T-helper 1 cell treated with Interleukin-12 subunit alpha and Interleukin-12 subunit beta and Interleukin-4 antibody, amounts not matched to agents 30 μg/mL and 1 μg/mL, for 36 hours (primary cell): ENCODE results near the gene NR5A2.

Experiments
- H3K27ac Mint-ChIP-seq: one replicate; pipeline ENCODE4 v1.8.0; 2021; ENCODE audit warnings: mild to moderate bottlenecking, mixed read lengths
- H3K27me3 Mint-ChIP-seq: one replicate; pipeline ENCODE4 v1.8.0; 2021; ENCODE audit warnings: low read depth, mixed read lengths
- H3K36me3 Mint-ChIP-seq: one replicate; pipeline ENCODE4 v1.8.0; 2021; ENCODE audit warnings: low read depth, mixed read lengths
- H3K4me1 Mint-ChIP-seq: one replicate; pipeline ENCODE4 v1.8.0; 2021; ENCODE audit warnings: low read depth, mixed read lengths
- H3K4me3 Mint-ChIP-seq: one replicate; pipeline ENCODE4 v1.8.0; 2021; ENCODE audit warnings: mild to moderate bottlenecking, moderate library complexity, mixed read lengths
- H3K9me3 Mint-ChIP-seq: one replicate; pipeline ENCODE4 v1.8.0; 2021; ENCODE audit warnings: mixed read lengths

The NR5A2 gene

DNA sequence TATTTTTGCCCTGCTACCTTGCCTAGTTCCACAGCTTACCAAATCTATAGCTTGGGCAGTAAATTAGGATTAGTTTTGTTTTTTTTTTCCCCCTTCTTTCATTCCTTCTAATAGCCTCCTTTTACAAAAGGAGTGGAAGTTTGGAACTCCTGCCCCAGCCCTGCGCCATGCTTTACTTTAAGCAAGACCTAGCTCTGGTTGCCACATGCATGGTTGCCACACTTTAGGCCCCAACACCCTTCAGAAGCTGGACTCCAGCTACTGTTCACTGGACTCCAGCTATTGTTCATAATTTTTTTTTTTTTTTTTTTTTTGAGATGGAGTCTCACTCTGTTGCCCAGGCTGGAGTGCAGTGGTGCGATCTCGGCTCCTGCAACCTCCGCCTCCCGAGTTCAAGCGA is 115.8 kb downstream of the NR5A2 start:
- Mint-ChIP-seq H3K36me3 (peaks cover 2% of the 10 kb centered on the region), H3K4me3 (no peak overlapping the region), H3K9me3 (no peaks in the 10 kb centered on the region), H3K27me3 (peaks cover 8% of the 10 kb centered on the region), H3K4me1 (peaks cover 20% of the 10 kb centered on the region), H3K27ac (no peak overlapping the region)

- Mint-ChIP-seq H3K4me3 (no peak overlapping the region), H3K27me3 (no peaks in the 10 kb centered on the region), H3K9me3 (peaks cover 3% of the 10 kb centered on the region), H3K36me3 (peaks cover 5% of the 10 kb centered on the region), H3K27ac (peak overlapping the region; percentile 34), H3K4me1 (peaks cover 34% of the 10 kb centered on the region)
Observed at GRCh38 chr1:200146100-200146499, 118.6 kb downstream of the NR5A2 start.

DNA sequence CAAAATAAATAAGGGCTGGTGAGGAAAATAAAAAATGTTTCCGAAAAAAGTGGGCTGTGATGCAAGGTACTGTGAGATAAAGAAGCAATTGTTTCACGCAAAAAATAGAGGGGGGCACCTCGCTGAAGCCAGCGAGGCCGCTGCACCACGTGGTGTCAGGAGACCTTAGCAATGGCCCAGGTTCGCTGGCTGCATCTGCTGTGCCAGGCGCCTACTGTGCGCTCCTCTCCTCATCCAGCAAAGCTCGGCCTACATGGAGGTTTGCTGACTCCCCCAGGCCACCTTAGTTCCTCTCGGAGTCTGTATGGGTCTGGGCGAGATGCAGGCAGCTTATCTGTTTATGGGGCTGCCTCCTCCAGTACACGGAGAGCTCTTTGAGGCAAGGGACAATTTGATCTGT is 119.6 kb downstream of the NR5A2 start:
- peaks cover 41% of the 10 kb centered on the region for H3K4me1 Mint-ChIP-seq
- H3K27me3 Mint-ChIP-seq = no peaks in the 10 kb centered on the region
- peaks cover 3% of the 10 kb centered on the region for H3K9me3 Mint-ChIP-seq
- no peak overlapping the region for H3K27ac Mint-ChIP-seq
- H3K36me3 Mint-ChIP-seq = peaks cover 5% of the 10 kb centered on the region
- no peak overlapping the region for H3K4me3 Mint-ChIP-seq

DNA sequence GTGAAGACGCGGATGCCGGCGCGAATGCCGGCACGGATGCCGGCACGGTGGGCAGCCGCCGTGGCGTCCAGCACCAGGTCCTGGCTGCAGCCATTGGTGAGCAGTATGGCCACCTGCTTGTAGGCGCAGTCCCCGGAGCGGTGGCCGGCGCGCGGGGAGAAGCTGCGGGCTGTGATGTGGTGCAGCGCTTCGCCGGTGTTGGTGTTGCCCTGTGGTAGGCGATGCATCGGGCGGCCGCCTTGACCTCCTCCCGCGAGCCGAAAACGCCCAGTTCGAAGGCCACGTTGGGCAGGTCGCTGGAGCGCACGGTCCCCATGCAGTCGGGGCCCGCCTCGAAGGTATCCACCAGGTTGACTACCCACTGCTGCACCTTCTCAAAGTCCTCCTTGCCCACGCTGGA is 120.2 kb downstream of the NR5A2 start:
- Mint-ChIP-seq H3K36me3 (peaks cover 5% of the 10 kb centered on the region), H3K9me3 (peaks cover 3% of the 10 kb centered on the region), H3K27ac (no peak overlapping the region), H3K4me1 (peaks cover 46% of the 10 kb centered on the region), H3K27me3 (no peaks in the 10 kb centered on the region), H3K4me3 (no peak overlapping the region)

GRCh38 chr1:200150006-200150405 is 122.5 kb downstream of the NR5A2 start:
- peaks cover 54% of the 10 kb centered on the region for H3K4me1 Mint-ChIP-seq
- peaks cover 3% of the 10 kb centered on the region for H3K9me3 Mint-ChIP-seq
- H3K4me3 Mint-ChIP-seq = peak overlapping the region; percentile 62
- H3K36me3 Mint-ChIP-seq = peaks cover 6% of the 10 kb centered on the region
- no peaks in the 10 kb centered on the region for H3K27me3 Mint-ChIP-seq
- peak overlapping the region; percentile 84 for H3K27ac Mint-ChIP-seq

DNA sequence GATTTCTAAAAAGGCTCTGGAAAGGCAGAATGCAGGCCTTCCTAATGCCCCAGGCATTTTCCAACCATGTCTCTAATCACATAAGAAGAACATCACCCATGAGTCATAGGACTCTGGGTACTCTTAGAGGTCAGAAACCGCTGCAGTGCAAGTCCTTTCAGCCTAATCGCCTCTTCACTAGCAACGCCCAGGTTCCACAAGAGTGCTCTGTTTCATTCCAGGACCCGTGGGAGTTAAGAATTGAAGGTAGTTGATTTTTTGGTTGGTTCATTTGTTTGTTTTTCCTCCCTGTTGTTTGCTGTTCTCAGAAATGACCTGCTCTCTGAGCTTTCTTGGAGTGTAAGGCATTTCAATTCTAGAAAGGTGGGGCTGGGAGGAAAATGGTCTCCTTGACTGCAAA is 123.2 kb downstream of the NR5A2 start:
- Mint-ChIP-seq H3K9me3 (peaks cover 3% of the 10 kb centered on the region), H3K27ac (peak overlapping the region; percentile 84), H3K4me3 (peak overlapping the region; percentile 34), H3K27me3 (no peaks in the 10 kb centered on the region), H3K36me3 (peaks cover 6% of the 10 kb centered on the region), H3K4me1 (peaks cover 52% of the 10 kb centered on the region)

GRCh38 chr1:200152336-200152735 is 124.8 kb downstream of the NR5A2 start:
- Mint-ChIP-seq H3K27ac (peak overlapping the region; percentile 98), H3K4me3 (no peak overlapping the region), H3K27me3 (no peaks in the 10 kb centered on the region), H3K4me1 (peaks cover 48% of the 10 kb centered on the region), H3K9me3 (peaks cover 3% of the 10 kb centered on the region), H3K36me3 (peaks cover 6% of the 10 kb centered on the region)

GRCh38 chr1:200153277-200154055 is 126.0 kb downstream of the NR5A2 start:
- H3K4me1 Mint-ChIP-seq = peaks cover 48% of the 10 kb centered on the region
- H3K4me3 Mint-ChIP-seq = peak overlapping the region; percentile 78
- peak overlapping the region; percentile 98 for H3K27ac Mint-ChIP-seq
- H3K36me3 Mint-ChIP-seq = peaks cover 6% of the 10 kb centered on the region
- no peaks in the 10 kb centered on the region for H3K27me3 Mint-ChIP-seq
- H3K9me3 Mint-ChIP-seq = peaks cover 3% of the 10 kb centered on the region

DNA sequence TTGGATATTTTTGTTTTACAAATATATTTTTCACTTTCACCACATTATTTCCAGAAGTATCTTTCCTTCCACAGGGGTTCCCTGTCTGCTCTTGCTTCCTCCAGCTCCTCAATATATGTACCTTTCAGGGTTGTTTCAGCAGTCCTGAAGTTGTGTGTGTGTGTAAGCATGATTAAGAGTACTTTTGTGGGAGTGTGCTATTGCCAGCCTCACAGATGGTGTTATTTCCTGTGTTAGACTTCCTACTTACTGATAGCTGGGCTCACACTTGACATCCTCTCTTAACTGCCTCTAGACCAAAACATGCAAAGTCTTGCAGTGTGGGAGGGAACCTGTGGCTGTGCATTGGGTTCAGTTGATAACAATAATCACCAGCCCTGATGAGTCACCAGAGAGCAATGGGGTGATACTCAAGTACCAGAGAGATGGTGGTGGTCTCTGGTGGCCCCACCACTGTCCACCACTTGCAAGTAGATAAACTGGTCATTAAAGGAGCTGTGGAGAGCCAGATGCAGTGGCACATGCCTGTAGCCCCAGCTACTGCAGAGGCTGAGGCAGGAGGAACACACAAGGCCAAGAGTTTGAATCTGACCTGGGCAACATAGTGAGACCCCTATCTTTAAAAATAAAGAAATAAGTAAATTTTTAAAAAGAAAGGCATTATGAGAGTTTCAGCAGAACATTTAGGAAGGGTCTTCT is 126.7 kb downstream of the NR5A2 start:
- Mint-ChIP-seq H3K4me1 (peaks cover 48% of the 10 kb centered on the region), H3K9me3 (peaks cover 3% of the 10 kb centered on the region), H3K4me3 (peak overlapping the region; percentile 71), H3K27ac (peak overlapping the region; percentile 95), H3K27me3 (no peaks in the 10 kb centered on the region), H3K36me3 (peaks cover 6% of the 10 kb centered on the region)

- Mint-ChIP-seq H3K27me3 (peaks cover 4% of the 10 kb centered on the region), H3K27ac (no peak overlapping the region), H3K4me3 (no peak overlapping the region), H3K36me3 (peaks cover 3% of the 10 kb centered on the region), H3K4me1 (peaks cover 18% of the 10 kb centered on the region), H3K9me3 (no peaks in the 10 kb centered on the region)
Observed at GRCh38 chr1:200157715-200158114, 130.2 kb downstream of the NR5A2 start.

DNA sequence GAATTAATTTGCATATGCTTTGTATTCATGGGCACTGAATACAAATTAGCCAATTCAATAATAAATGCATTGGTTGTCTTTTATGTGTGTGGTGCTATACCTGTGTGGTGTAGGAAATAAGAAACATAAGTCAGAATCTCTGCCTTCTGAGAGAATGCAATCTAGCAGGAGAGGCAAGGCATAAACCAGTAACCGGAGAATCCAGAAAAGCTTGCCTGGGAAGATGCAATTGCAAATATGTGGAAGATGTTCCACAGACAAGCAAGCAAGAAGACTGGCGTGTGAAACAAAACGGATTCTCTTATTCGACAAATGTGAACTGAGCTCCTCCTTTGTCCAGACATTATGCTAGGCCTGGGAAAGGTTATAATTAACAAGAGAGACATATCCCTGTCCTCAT is 134.3 kb downstream of the NR5A2 start:
- no peaks in the 10 kb centered on the region for H3K9me3 Mint-ChIP-seq
- peaks cover 1% of the 10 kb centered on the region for H3K36me3 Mint-ChIP-seq
- no peaks in the 10 kb centered on the region for H3K4me1 Mint-ChIP-seq
- no peak overlapping the region for H3K4me3 Mint-ChIP-seq
- H3K27ac Mint-ChIP-seq = no peak overlapping the region
- H3K27me3 Mint-ChIP-seq = peaks cover 4% of the 10 kb centered on the region

DNA sequence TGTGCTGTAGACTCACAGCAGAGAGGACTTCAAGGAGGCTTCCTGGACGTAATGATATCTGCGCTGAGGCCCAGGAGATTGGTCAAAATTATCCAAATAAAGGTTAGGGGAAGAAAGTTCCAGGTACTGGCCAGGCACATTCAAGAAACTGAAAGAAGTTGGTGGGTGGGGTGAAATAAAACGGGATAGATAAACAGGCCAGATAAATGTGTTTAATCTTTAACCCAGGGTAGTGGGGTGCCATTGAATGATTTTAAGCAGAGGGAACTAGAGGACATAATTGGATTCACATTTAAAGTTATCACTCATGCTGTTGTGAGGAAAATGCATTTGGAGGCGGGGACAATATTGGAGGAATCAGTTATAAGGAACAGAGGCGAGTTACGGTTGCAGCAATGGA is 134.7 kb downstream of the NR5A2 start:
- Mint-ChIP-seq H3K27me3 (peaks cover 8% of the 10 kb centered on the region), H3K27ac (no peak overlapping the region)

DNA sequence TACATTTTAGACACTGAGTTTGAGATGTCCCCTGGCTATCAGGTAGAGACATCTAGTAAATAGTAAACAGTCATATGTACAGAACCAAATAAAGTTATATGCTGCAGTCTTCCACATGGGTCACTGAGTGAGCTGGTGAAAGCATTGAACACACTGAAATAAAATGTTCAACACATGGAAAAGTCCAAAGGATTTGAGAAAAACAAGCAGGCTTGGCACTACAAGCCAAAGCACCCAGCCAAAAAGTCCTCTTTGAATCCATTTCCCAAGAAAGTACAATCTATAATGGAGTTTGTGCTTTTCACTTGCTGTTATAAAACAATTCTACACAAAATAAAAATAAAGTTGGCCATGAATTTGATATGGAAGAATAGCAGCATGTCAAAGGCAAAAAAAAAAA is 135.4 kb downstream of the NR5A2 start:
- Mint-ChIP-seq H3K4me1 (no peaks in the 10 kb centered on the region), H3K4me3 (no peak overlapping the region), H3K27ac (no peak overlapping the region), H3K9me3 (no peaks in the 10 kb centered on the region), H3K36me3 (peaks cover 3% of the 10 kb centered on the region), H3K27me3 (peaks cover 10% of the 10 kb centered on the region)

More for the DNA sequence above, 134.7 kb downstream of the NR5A2 start:
- H3K9me3 Mint-ChIP-seq = no peaks in the 10 kb centered on the region
- H3K4me1 Mint-ChIP-seq = no peaks in the 10 kb centered on the region
- peaks cover 3% of the 10 kb centered on the region for H3K36me3 Mint-ChIP-seq
- no peak overlapping the region for H3K4me3 Mint-ChIP-seq

- Mint-ChIP-seq H3K9me3 (no peaks in the 10 kb centered on the region), H3K4me3 (no peak overlapping the region), H3K36me3 (peaks cover 3% of the 10 kb centered on the region), H3K27ac (no peak overlapping the region), H3K4me1 (no peaks in the 10 kb centered on the region), H3K27me3 (peaks cover 10% of the 10 kb centered on the region)
Observed at GRCh38 chr1:200163911-200164310, 136.4 kb downstream of the NR5A2 start.
